Measurements from ENCODE around the gene KDR. TPM values are rescaled to one million over a fixed set of nuclear protein-coding genes. Genes with fewer than 3 reads are reported as not detected.

Gene KDR
- total RNA-seq, 1 experiment from 2014 or later: 0.09 TPM

GRCh38 chr4:55077577-55077976 lies 47.8 kb downstream of the KDR start:
- Histone ChIP-seq H3K36me3 (ENCODE audit: low read depth) (no peaks in the 10 kb centered on the region), H3K9me3 (ENCODE audit: insufficient read depth, low read depth) (no peaks in the 10 kb centered on the region), H3K4me2 (no peak overlapping the region), H2AFZ (no peak overlapping the region), H3K9me2 (ENCODE audit: insufficient read depth) (no peaks in the 10 kb centered on the region), H3F3A (ENCODE audit: insufficient read depth, low read depth) (no peaks in the 10 kb centered on the region), H3K4me1 (replicated peaks; ENCODE audit: insufficient read depth) (no peaks in the 10 kb centered on the region), H3K27ac (no peak overlapping the region), H3K27me3 (ENCODE audit: insufficient read depth, low read depth) (no peaks in the 10 kb centered on the region), H3K79me2 (ENCODE audit: low read depth) (no peaks in the 10 kb centered on the region), H3K4me3 (no peak overlapping the region), H4K20me1 (ENCODE audit: insufficient read depth) (no peaks in the 10 kb centered on the region)
- POLR2A ChIA-PET (ENCODE audit: unreplicated experiment): no interaction called here
- intact Hi-C loops (cut with micrococcal nuclease; ENCODE audit: unreplicated experiment): no loop called here
- CTCF ChIA-PET: no interaction called here
- no TSS peak for BruUV-seq (replicated peaks)
- DNase-seq: no peak
- TF ChIP-seq, protein P1, sequence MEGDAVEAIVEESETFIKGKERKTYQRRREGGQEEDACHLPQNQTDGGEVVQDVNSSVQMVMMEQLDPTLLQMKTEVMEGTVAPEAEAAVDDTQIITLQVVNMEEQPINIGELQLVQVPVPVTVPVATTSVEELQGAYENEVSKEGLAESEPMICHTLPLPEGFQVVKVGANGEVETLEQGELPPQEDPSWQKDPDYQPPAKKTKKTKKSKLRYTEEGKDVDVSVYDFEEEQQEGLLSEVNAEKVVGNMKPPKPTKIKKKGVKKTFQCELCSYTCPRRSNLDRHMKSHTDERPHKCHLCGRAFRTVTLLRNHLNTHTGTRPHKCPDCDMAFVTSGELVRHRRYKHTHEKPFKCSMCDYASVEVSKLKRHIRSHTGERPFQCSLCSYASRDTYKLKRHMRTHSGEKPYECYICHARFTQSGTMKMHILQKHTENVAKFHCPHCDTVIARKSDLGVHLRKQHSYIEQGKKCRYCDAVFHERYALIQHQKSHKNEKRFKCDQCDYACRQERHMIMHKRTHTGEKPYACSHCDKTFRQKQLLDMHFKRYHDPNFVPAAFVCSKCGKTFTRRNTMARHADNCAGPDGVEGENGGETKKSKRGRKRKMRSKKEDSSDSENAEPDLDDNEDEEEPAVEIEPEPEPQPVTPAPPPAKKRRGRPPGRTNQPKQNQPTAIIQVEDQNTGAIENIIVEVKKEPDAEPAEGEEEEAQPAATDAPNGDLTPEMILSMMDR (conservative IDR thresholded peaks at IDR 0.05): no peak
- no peak for TF ChIP-seq EZH2 (IDR thresholded peaks at IDR 0.05; ENCODE audit: low read depth)

DNA sequence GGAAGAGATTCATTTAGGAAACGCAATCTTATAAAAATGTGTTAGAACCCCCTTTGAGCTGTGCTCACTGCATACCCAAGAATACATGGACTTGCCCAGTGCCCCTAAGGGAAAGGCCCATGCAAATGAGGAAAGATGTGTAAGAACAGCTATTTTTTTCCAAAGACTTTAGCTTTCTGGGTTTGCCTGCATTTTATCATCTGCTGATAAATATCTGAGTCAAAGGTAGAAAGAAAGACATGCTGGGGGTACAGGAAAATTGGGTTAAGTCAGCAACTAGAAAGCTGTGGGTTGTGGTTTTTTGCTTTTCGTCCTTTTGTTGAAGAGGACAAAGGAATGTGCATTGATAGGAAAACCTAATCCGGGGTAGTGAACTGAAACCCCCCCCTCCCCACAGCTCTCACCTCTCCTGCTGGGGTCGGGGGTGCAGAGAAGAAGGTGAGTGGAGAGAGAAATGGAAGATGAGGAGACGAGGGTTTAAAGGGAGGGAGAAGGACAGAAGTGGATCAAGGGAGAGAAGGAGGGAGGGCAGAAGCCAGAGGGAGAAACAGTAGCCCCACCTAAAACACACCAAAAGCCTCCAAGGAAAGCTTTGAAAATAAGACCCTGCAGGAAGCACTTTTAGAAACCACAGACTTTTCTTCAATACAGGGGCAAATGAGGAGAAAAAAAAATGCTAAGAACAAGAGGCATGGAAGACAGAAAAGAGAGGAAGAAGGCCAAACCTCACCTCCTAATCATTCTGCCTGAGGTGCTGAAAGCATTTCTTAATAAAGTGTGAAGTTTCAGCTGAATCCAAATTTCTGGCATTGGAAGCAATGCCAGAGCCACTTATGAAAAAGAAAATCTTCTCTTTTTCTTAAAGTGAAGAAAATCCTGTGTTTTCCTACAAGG lies 49.3 kb downstream of the KDR start:
- Histone ChIP-seq H3K79me2 (ENCODE audit: low read depth) (no peaks in the 10 kb centered on the region), H3K27me3 (ENCODE audit: insufficient read depth, low read depth) (no peaks in the 10 kb centered on the region), H3K4me3 (no peak overlapping the region), H3K9me2 (ENCODE audit: insufficient read depth) (no peaks in the 10 kb centered on the region), H2AFZ (no peak overlapping the region), H3K4me2 (no peak overlapping the region), H3K27ac (no peak overlapping the region), H3F3A (ENCODE audit: insufficient read depth, low read depth) (no peaks in the 10 kb centered on the region), H3K4me1 (replicated peaks; ENCODE audit: insufficient read depth) (no peaks in the 10 kb centered on the region), H4K20me1 (ENCODE audit: insufficient read depth) (no peaks in the 10 kb centered on the region), H3K9me3 (ENCODE audit: insufficient read depth, low read depth) (no peaks in the 10 kb centered on the region), H3K36me3 (ENCODE audit: low read depth) (no peaks in the 10 kb centered on the region)
- CTCF ChIA-PET: no interaction called here
- BruUV-seq (replicated peaks): no TSS peak
- intact Hi-C loops (cut with micrococcal nuclease; ENCODE audit: unreplicated experiment): no loop called here
- no peak for DNase-seq
- POLR2A ChIA-PET (ENCODE audit: unreplicated experiment): no interaction called here
- TF ChIP-seq, protein P1 (conservative IDR thresholded peaks at IDR 0.05): no peak
- no peak for TF ChIP-seq EZH2 (IDR thresholded peaks at IDR 0.05; ENCODE audit: low read depth)

DNA sequence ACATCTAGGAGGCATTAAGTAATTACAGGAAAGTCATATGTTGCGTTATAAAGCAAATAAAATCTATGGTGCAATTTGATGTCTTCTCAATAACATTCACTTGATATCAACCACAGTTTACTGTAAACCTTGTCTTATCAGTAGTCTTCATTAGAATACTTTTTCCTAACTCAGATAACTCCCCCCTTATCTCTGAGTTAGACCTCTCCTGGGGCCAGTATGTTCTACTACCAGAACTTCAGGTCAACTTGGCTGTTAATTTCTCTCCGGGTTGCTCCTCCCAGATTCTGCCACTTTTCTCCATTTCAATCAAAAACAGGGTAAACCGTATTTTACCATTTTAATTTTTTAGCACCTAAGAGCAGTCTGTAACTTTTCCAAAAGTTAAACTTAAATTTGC lies 50.0 kb downstream of the KDR start:
- Histone ChIP-seq H3K79me2 (ENCODE audit: low read depth) (no peaks in the 10 kb centered on the region), H3K36me3 (ENCODE audit: low read depth) (no peaks in the 10 kb centered on the region), H3K27ac (no peak overlapping the region), H3K9me3 (ENCODE audit: insufficient read depth, low read depth) (no peaks in the 10 kb centered on the region), H3K4me3 (no peak overlapping the region), H4K20me1 (ENCODE audit: insufficient read depth) (no peaks in the 10 kb centered on the region), H3K9me2 (ENCODE audit: insufficient read depth) (no peaks in the 10 kb centered on the region), H3K4me1 (replicated peaks; ENCODE audit: insufficient read depth) (no peaks in the 10 kb centered on the region), H3F3A (ENCODE audit: insufficient read depth, low read depth) (no peaks in the 10 kb centered on the region), H2AFZ (no peak overlapping the region), H3K27me3 (ENCODE audit: insufficient read depth, low read depth) (no peaks in the 10 kb centered on the region), H3K4me2 (no peak overlapping the region)
- CTCF ChIA-PET: no interaction called here
- BruUV-seq (replicated peaks): no TSS peak
- POLR2A ChIA-PET (ENCODE audit: unreplicated experiment): interaction anchor here (0.7 kb wide), 1 partner anchor 476 kb away, joined by 10 read pairs; no protein-coding TSS in a partner anchor
- DNase-seq: no peak
- intact Hi-C loops (cut with micrococcal nuclease; ENCODE audit: unreplicated experiment): no loop called here
- TF ChIP-seq, protein P1 (conservative IDR thresholded peaks at IDR 0.05): no peak
- no peak for TF ChIP-seq EZH2 (IDR thresholded peaks at IDR 0.05; ENCODE audit: low read depth)
